GM18870 (cell line): ENCODE measurements around the gene RNF19B.
"Not testable (repeated sequence)": the region's sequence is repeated elsewhere in the genome, so short reads cannot be mapped to it uniquely, and the experiment has no call there.

Experiments
- ATAC-seq: cut with Tn5 transposase; IDR thresholded peaks from one replicate; pipeline ENCODE4 v1.9.1; 2021; ENCODE audit warnings: moderate library complexity; ENCODE audit not compliant: unreplicated experiment

The RNF19B gene

GRCh38 chr1:32937061-32937460, 27.5 kb downstream of the RNF19B start:
- no peak for ATAC-seq

- no peak for ATAC-seq
These were observed 30.1 kb downstream of the RNF19B start for GRCh38 chr1:32934535-32934934.

DNA sequence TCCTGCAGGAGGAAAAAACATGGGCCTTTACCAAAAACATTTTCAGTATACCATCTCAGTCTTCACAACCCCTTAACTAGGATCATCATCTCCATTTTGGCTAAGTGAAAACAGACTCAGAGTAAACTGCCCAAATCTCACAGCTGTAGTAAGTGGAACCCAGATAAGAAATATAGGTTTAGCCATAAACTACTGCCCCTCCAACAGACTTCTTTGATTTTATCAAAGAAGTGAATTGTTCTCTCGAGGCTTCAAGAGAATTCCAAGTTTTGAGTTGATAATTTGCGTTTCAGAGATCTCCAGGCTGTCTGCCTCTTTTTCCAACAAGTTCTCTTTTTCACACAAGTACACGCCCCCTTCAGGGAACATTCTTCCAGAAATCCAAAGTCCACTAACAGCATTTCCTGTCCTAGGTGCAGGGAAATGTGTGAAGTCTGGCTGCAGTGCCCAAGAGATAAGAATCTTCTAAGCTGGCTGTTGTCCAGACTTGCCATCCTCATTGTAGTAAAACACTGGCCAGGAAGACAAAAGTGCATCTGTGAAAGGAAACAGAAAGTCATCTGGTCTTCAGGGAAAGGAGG, 30.8 kb downstream of the RNF19B start:
- no peak for ATAC-seq

- no peak for ATAC-seq
These were observed 32.8 kb downstream of the RNF19B start for GRCh38 chr1:32931760-32932159.

- no peak for ATAC-seq
These were observed 35.2 kb downstream of the RNF19B start for GRCh38 chr1:32929366-32929765.

GRCh38 chr1:32928715-32929114, 35.9 kb downstream of the RNF19B start:
- no peak for ATAC-seq

GRCh38 chr1:32928285-32928684, 36.3 kb downstream of the RNF19B start:
- ATAC-seq: no peak

DNA sequence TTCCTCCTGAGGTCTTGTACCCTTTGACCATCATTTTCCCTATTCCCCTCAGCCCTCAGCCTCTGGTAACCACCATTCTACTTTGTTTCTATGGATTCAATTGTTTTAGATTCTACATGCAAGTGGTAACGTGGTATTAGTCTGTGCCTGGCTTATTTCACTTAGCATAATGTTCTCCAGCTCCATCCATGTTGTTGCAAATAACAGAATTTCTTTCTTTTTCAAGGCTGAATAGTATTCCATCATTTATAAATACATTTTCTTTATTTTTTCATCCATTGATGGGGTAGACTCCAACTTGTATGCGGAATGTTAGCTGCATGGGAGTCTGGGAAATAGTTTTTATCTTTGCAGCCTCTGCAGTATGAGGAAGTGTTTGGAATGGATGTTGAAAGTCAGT, 37.2 kb downstream of the RNF19B start:
- ATAC-seq: no peak

DNA sequence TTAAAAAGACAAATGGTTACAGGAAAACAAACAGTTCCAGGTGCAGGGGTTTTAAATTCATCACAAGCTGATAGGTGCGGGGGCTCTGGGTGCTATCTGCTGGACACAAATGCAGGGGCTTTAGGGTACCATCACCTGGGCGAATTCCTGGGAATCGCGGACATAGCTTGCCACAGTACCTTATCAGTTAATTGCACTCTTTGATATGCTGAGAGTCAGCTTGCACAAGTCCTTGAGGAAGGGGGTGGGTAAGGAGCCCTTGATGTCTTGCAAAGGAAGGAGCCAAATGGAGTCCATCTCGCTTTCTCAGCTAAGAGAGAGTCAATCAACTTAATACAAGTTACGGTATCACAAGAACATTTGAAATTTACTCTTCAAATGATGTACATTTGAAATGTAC, 38.0 kb downstream of the RNF19B start:
- ATAC-seq: no peak

DNA sequence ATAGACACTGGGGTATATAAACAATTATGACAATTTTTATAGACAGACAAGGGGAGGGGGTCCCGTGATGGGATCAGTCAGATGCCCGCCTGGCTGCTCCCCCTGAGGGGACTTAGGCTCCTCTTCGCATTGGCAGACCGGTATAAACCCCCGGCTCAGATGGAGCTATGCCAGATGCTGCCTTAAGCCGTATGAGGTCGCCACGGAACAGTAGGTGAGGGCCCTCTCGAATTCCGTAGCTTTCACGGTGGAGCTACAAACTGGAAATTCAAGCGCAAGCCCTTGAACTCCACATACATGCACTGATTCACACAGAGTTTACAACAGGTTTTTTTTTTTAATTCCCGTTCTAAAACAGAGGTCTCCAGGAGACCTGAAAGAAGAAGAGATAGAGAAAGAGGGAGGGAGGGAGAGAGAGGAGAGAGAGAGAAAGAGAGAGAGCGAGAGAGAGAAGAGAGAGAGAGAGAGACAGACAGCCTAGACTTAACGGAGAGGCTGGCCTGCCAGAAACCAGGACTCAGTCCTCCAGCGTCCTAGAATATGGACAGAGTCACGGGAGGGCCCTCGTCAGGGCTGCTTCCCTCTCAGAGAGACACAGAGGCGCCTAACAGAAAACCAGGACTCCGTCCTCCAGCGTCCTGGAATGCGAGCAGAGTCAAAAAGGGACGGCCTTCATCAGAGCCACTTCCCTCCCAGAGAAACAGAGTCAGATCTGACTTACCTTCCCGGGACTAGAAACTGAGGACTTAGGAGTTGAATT, 39.0 kb downstream of the RNF19B start:
- ATAC-seq: no peak

GRCh38 chr1:32924881-32925344, 39.7 kb downstream of the RNF19B start:
- no peak for ATAC-seq

- no peak for ATAC-seq
These were observed 43.8 kb downstream of the RNF19B start for GRCh38 chr1:32920833-32921232.

DNA sequence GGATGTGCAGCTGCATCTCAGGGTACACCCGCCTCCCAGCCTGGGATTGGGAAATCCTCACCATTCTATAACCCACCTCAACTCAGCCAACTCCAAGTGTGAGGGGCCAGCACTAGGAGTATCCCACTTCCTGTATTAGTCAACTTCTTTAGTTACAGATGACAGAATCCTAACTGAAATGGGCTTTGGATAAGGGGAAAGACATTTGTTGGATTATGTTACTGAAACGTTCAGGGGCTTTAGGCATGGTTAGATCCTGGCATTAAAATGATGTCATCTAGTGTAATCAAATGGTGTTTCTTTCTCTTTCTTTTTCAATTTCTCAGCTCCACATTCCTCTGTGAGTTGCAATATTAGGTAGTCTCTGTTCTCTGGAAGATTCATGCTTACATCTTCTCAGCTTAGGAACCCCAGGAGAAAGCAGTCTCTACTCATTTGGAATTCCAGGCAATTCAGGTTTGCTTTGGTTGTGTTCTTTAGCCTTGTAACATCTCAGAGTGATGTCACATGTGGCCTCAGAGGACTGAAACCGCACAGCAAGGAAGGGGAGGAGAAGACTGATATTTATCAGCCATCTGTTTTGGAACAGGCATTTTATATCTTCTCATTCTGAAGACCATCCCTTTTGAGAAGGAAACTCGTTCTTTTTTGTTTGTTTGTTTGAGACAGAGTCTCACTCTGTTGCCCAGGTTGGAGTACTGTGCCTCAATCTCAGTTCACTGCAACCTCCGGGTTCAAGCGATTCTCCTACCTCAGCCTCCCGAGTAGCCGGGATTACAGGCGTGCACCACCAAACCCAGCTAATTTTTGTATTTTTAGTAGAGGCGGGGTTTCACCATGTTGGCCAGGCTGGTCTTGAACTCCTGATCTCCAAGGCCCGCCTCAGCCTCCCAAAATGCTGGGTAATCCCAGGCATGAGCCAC, 44.5 kb downstream of the RNF19B start:
- no peak for ATAC-seq

GRCh38 chr1:32918179-32918578, 46.4 kb downstream of the RNF19B start:
- ATAC-seq: no peak

DNA sequence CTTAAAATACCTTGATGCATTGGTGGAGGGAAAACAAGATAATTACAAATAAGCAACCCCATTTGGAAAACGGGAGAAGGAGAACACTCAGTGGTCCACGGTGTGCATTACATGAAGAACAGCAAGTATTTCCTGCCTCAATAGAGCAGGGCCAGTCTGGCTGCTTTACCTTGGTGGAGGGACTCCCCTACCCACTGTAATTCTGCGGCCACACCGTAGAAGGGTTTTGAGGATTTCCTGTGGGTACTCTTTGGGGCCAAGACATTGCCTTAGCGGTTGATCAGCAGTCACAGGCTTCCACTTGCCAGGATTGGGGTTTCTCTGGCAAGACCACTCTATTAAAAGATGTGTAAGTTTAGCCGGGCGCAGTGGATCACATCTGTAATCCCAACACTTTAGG, 47.1 kb downstream of the RNF19B start:
- ATAC-seq: no peak

- no peak for ATAC-seq
These were observed 48.6 kb downstream of the RNF19B start for GRCh38 chr1:32915766-32916706.

DNA sequence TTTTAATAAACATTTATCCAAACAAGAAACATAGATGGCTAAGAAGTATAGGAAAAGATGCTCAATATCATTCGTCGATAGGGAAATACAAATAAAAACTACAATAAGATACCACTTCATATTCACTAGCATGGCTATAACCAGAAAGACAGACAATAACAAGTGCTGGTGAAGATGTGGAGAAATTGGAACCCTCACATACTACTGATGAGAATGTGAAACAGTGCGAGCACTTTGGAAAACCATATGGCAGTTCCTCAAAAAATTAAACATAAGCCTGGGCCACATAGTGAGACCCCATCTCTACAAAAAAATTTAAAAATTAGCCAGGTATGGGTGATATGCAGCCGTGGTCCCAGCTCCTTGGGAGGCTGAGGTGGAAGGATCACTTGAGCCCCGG, 54.3 kb downstream of the RNF19B start:
- no peak for ATAC-seq

- no peak for ATAC-seq
These were observed 57.2 kb downstream of the RNF19B start for GRCh38 chr1:32907435-32907834.

DNA sequence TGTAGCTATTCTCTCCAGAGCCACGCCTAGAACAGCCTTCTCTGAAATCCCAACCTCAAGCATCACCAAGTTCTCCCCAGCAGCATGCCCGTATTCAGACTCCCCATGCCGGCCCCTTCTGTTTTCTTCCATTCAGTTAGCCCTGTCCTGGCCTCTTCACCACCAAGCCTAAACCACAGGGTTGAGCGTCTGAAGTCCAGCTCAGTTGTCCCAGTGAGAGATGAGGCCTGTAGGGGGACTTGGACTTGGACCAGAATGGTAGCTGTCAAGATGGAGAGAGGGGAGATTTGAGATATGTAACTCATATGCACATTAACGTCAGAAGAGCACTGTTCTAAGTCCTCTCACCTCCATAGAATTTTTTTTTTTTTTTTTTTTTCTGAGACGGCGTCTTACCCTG, 58.0 kb downstream of the RNF19B start:
- ATAC-seq: no peak

GRCh38 chr1:32905588-32905987, 59.0 kb downstream of the RNF19B start:
- not testable (repeated sequence) for ATAC-seq

GRCh38 chr1:32904797-32905196, 59.8 kb downstream of the RNF19B start:
- no peak for ATAC-seq
